CD4-positive, alpha-beta memory T cell (primary cell): ENCODE measurements around the gene ATP4A. TPM values are rescaled to one million over a fixed set of nuclear protein-coding genes. Genes with fewer than 3 reads are reported as not detected.

Experiments used
- CTCF ChIA-PET: fragments of 350-600 bp; sonication (Branson Sonifier 250); formaldehyde crosslinking; loops from one replicate; lab custom pipeline; 2021; ENCODE audit warnings: inconsistent platforms; ENCODE audit not compliant: partially characterized antibody; lab: Charles Lee
- POLR2A ChIA-PET: fragments of 350-600 bp; sonication (Branson Sonifier 250); formaldehyde crosslinking; loops from one replicate; lab custom pipeline; 2021; ENCODE audit not compliant: partially characterized antibody; lab: Charles Lee
- DNase-seq, 5 donors: peaks; one replicate each; pipeline versions ENCODE4 v3.0.0 to v3.0.0-alpha.2; 2020 to 2022; ENCODE audit warnings: mixed read lengths in 1 of 5
- H3K27ac ChIP-seq: one replicate; pipeline ENCODE4 v1.7.0; 2013; ENCODE audit warnings: low read depth, low read length
- H3K27me3 ChIP-seq: 2 replicates; pipeline ENCODE4 v1.7.0; 2013; ENCODE audit warnings: mild to moderate bottlenecking, low read length, moderate library complexity; ENCODE audit not compliant: insufficient read depth
- H3K36me3 ChIP-seq: 2 replicates; pipeline ENCODE4 v1.7.0; 2013; ENCODE audit warnings: mild to moderate bottlenecking, low read length, moderate library complexity; ENCODE audit not compliant: insufficient read depth
- H3K4me1 ChIP-seq: 2 replicates; pipeline ENCODE4 v1.7.0; 2013; ENCODE audit warnings: mild to moderate bottlenecking, low read length, moderate library complexity; ENCODE audit not compliant: insufficient read depth
- H3K4me3 ChIP-seq, 2 donors: one replicate each; pipeline ENCODE4 v1.7.0; 2013; ENCODE audit warnings: low read length in 2 of 2, mild to moderate bottlenecking in 1 of 2
- H3K9me3 ChIP-seq, 2 donors: one replicate each; pipeline ENCODE4 v1.7.0; 2013; ENCODE audit warnings: low read length in 2 of 2, control low read depth in 1 of 2; ENCODE audit not compliant: control insufficient read depth in 1 of 2
- H3K27ac Mint-ChIP-seq, 7 donors: one replicate each; pipeline ENCODE4 v1.8.0; 2020 to 2021; ENCODE audit warnings: mixed read lengths in 7 of 7, mild to moderate bottlenecking in 6 of 7, inconsistent platforms in 3 of 7, moderate library complexity in 3 of 7
- H3K27me3 Mint-ChIP-seq, 2 donors: one replicate each; pipeline ENCODE4 v1.8.0; 2020 to 2021; ENCODE audit warnings: mixed read lengths in 2 of 2
- H3K36me3 Mint-ChIP-seq, 2 donors: one replicate each; pipeline ENCODE4 v1.8.0; 2020 to 2021; ENCODE audit warnings: mixed read lengths in 2 of 2, inconsistent platforms in 1 of 2, mild to moderate bottlenecking in 1 of 2
- H3K4me1 Mint-ChIP-seq, 4 donors: one replicate each; pipeline ENCODE4 v1.8.0; 2020 to 2021; ENCODE audit warnings: mixed read lengths in 4 of 4, mild to moderate bottlenecking in 1 of 4
- H3K4me3 Mint-ChIP-seq, 8 donors: one replicate each; pipeline ENCODE4 v1.8.0; 2020 to 2021; ENCODE audit warnings: mixed read lengths in 8 of 8, mild to moderate bottlenecking in 7 of 8, moderate library complexity in 6 of 8, inconsistent platforms in 3 of 8
- H3K9me3 Mint-ChIP-seq, 8 donors: one replicate each; pipeline ENCODE4 v1.8.0; 2020 to 2021; ENCODE audit warnings: mixed read lengths in 8 of 8, mild to moderate bottlenecking in 5 of 8, inconsistent platforms in 3 of 8, moderate library complexity in 1 of 8
- intact Hi-C: fragments of 100-400 bp; cut with micrococcal nuclease; formaldehyde crosslinking; loops from one replicate; pipeline ENCODE4 v1.15.1; 2023
- polyA plus RNA-seq, 2 donors: library from polyadenylated mRNA; unstranded; fragments of 300-500 nt; fragmentation: Illumina TruSeq; gene quantifications; one replicate each; pipeline ENCODE4 v1.2.3, GENCODE V29; 2021
- total RNA-seq, 2 experiments: library from RNA; stranded (reverse); gene quantifications; one replicate each; pipeline ENCODE4 v1.2.3, GENCODE V29; 2021

The ATP4A gene
- total and polyA plus RNA-seq, 4 experiments from 2014 or later: not detected

DNA sequence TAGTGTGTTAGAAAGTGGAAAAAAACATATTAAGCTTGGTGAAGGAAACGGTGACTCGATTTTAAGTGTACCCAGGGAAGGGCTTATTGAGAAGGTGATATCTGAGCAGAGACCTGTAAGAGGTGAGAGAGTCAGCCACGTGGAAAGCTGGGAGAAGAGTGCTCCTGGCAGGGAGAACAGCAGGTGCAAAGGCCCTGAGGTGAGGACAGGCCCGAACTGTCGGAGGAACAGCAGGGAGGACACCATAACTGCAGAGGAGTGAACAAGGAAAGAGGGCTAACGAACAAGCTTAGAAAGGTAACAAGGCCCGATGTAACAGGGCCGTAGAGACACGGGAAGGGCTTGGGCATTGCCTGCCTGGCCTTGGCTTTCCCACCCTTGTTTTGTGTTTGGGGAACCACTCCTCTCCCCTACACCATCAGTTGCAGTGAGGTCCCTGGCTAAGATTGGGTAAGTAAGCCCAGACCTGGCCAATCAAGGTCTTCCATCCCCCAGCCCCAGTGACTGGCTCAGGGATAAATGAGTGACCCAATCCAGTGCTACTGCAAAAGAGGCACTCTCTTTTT is 7.3 kb downstream of the ATP4A start:
- intact Hi-C loops: no loop called here
- Histone ChIP-seq H3K27me3 (peaks cover 5% of the 10 kb centered on the region), H3K4me1 (peaks cover 12% of the 10 kb centered on the region), H3K4me3 (no peak overlapping the region), H3K27ac (no peak overlapping the region), H3K9me3 (no peaks in the 10 kb centered on the region), H3K36me3 (no peaks in the 10 kb centered on the region)
- ChIA-PET POLR2A (no interaction called here), CTCF (interaction anchor here (1.5 to 2.4 kb wide), 2 partner anchors 7 to 136 kb away, joined by 3 to 9 read pairs; no protein-coding TSS in a partner anchor)
- DNase-seq: no peak
- H3K27ac Mint-ChIP-seq: no peak overlapping the region
- peaks cover 7 to 19% (median 12%) of the 10 kb centered on the region in 4 donors for H3K4me1 Mint-ChIP-seq
- H3K27me3 Mint-ChIP-seq: peaks cover 13 to 17% of the 10 kb centered on the region in 2 donors
- H3K4me3 Mint-ChIP-seq: peak overlapping the region in 3 of 8 donors; percentile 5 to 43 (median 13)
- H3K36me3 Mint-ChIP-seq: no peaks in the 10 kb centered on the region
- peaks cover 0 to 2% (median 0%) of the 10 kb centered on the region in 8 donors for H3K9me3 Mint-ChIP-seq

DNA sequence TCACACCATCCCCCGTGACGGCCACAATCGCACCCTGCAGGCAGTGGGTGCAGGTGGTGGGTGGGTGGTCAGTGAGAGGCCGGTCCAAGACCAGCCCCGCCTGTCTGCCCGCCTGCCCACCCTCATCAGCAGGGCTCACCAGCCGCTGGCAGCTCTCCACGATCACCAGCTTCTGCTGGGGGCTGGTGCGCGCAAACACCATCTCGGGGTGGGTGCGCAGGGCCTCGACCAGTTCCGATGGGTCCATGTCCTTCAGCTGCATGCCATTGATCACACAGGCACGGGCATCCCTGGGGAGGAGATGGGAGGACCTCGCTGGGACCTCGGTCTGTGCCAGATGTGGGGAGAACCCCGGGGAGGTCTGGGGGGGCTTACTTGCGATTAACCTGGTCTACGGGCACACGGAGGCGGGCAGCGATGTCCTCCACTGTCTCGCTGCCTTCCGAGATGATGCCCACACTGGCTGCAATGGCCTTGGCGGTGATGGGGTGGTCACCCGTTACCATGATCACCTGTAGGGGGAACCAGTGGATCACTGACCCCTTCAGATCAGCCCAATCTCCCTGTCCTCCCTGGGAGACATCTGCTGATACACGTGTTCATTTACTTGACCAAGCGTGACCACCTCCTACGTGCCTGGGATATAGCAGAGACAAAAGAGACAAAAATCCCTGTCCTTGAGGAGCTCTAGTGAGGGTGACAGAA is 8.0 kb downstream of the ATP4A start:
- Mint-ChIP-seq H3K4me1 (peaks cover 7 to 19% (median 12%) of the 10 kb centered on the region in 4 donors), H3K4me3 (peak overlapping the region in 2 of 8 donors; percentile 5 to 43), H3K36me3 (no peaks in the 10 kb centered on the region), H3K27me3 (peaks cover 10 to 12% of the 10 kb centered on the region in 2 donors), H3K27ac (no peak overlapping the region), H3K9me3 (peaks cover 0 to 2% (median 0%) of the 10 kb centered on the region in 8 donors)
- ChIA-PET POLR2A (no interaction called here), CTCF (interaction anchor here (1.5 kb wide), 1 partner anchor 137 kb away, joined by 3 read pairs; no protein-coding TSS in a partner anchor)
- DNase-seq: no peak
- Histone ChIP-seq H3K4me3 (no peak overlapping the region), H3K27ac (no peak overlapping the region), H3K27me3 (peaks cover 5% of the 10 kb centered on the region), H3K4me1 (peaks cover 12% of the 10 kb centered on the region), H3K36me3 (no peaks in the 10 kb centered on the region), H3K9me3 (no peaks in the 10 kb centered on the region)
- intact Hi-C loops: no loop called here

DNA sequence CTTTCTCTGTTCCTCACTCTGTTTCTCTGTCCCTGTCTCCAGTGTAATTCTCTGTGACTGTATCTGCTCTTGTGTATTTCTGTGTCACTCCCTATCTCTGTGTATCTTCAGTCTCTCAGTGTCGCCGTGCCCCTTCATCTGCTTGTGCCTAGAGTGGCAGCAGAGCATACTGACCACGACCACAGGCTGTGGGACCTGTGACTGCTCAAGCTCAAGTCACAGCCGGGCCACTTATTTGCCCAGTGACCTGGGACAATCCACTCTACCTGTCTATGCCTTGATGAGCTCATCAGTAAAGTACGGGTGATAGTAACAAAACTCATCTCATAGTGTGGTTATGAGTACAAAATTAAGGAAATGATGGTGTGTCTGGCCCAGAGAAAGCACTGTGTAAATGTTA is 9.4 kb downstream of the ATP4A start:
- ChIA-PET CTCF (no interaction called here), POLR2A (no interaction called here)
- no peaks in the 10 kb centered on the region for H3K9me3 ChIP-seq
- no peak overlapping the region for H3K4me3 ChIP-seq
- no peaks in the 10 kb centered on the region for H3K36me3 ChIP-seq
- Mint-ChIP-seq H3K4me1 (peaks cover 9 to 23% (median 15%) of the 10 kb centered on the region in 4 donors), H3K36me3 (peaks cover 3% of the 10 kb centered on the region in 2 donors), H3K4me3 (no peak overlapping the region), H3K27me3 (peaks cover 4 to 6% of the 10 kb centered on the region in 2 donors), H3K27ac (peak overlapping the region in 2 of 7 donors; percentile 27 to 35), H3K9me3 (peaks cover 0 to 2% (median 0%) of the 10 kb centered on the region in 8 donors)
- H3K27me3 ChIP-seq: peaks cover 5% of the 10 kb centered on the region
- intact Hi-C loops: no loop called here
- no peak for DNase-seq
- no peak overlapping the region for H3K27ac ChIP-seq
- peaks cover 12% of the 10 kb centered on the region for H3K4me1 ChIP-seq

DNA sequence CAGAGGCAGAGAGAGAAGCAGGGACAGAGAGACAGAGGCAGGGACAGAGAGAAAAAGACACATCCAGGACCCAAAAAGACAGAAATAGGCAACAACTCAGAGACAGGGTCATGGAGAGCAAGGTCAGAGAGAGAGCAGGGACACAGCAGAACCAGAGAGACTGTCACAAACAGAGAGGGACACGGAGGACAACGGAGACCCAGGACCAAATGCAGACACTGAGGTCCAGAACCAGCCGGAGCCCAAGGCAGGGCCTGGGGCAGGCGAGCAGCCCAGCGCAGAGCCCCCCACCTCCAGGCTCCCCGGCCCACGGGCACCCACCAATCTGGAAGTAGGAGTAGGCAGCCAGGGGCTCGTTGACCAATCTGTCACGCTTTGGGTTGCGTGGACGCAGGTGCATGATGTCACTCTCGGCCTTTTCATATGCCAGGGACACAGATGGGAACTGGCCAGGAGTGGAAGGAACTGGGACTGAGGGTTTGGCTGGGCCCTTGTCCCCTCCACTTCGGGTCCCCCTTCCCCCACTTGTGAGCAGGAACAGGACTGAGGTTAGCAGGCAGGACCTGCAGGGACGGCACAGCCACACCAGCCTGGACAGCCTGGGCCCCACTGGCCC is 10.0 kb downstream of the ATP4A start:
- Mint-ChIP-seq H3K9me3 (peaks cover 0 to 2% (median 0%) of the 10 kb centered on the region in 8 donors), H3K4me3 (no peak overlapping the region), H3K27ac (peak overlapping the region in 2 of 7 donors; percentile 11 to 51), H3K27me3 (peaks cover 4% of the 10 kb centered on the region in 2 donors), H3K4me1 (peaks cover 11 to 24% (median 16%) of the 10 kb centered on the region in 4 donors), H3K36me3 (peaks cover 3 to 4% of the 10 kb centered on the region in 2 donors)
- Histone ChIP-seq H3K27ac (no peak overlapping the region), H3K4me1 (peaks cover 7% of the 10 kb centered on the region), H3K36me3 (no peaks in the 10 kb centered on the region), H3K4me3 (no peak overlapping the region), H3K9me3 (no peaks in the 10 kb centered on the region), H3K27me3 (no peaks in the 10 kb centered on the region)
- intact Hi-C loops: no loop called here
- DNase-seq: no peak
- ChIA-PET POLR2A (no interaction called here), CTCF (no interaction called here)

DNA sequence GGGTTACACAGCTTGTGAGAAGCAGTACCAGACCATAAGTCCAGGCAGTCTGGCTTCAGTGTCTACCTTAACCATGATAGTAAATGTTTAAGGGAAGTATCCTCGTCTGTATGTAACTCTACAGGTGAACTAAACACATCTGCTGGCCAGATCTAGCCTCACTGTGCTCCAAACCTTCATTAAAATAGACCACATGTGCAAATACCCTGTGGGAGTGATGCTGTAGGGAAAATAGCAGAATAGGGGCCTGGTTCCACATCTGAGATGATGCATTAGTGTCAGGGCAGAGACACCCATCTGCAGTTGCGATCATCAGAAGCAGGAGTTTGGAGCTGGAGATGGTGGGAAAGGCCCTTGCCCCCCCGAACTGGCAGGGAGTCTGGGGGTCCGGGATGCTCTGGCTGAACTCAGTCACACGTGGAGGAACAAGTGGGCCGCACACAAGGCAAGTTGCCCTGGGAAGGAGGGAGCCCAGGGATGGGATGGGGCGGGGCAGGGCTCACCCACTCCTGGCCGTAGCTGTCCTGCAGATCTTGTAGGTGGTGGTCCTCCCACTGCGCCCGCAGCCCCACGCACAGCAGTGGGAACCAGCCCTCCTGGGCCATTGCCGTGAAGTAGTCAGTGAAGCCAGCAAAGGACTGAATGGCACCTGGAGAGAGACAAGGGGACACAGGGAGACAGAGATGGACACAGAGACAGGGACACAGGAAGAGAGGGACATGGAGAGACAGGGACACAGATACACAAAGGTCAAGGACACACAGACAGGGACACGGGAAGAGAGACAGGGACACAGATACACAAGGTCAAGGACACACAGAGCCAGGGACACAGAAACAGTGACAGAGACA is 10.7 kb downstream of the ATP4A start:
- POLR2A ChIA-PET: no interaction called here
- Histone ChIP-seq H3K27me3 (no peaks in the 10 kb centered on the region), H3K9me3 (no peaks in the 10 kb centered on the region), H3K27ac (no peak overlapping the region), H3K36me3 (no peaks in the 10 kb centered on the region), H3K4me1 (peaks cover under 1% of the 10 kb centered on the region), H3K4me3 (no peak overlapping the region)
- DNase-seq: no peak
- Mint-ChIP-seq H3K9me3 (peaks cover 0 to 2% (median 0%) of the 10 kb centered on the region in 8 donors), H3K27me3 (peaks cover 2% of the 10 kb centered on the region in 2 donors), H3K27ac (peak overlapping the region in 2 of 7 donors; percentile 39 to 51), H3K4me3 (no peak overlapping the region), H3K4me1 (peaks cover 12 to 26% (median 18%) of the 10 kb centered on the region in 4 donors), H3K36me3 (peaks cover 3 to 4% of the 10 kb centered on the region in 2 donors)
- CTCF ChIA-PET: interaction anchor here (0.5 kb wide), 1 partner anchor 449 kb away, joined by 4 read pairs; no protein-coding TSS in a partner anchor
- intact Hi-C loops: no loop called here

DNA sequence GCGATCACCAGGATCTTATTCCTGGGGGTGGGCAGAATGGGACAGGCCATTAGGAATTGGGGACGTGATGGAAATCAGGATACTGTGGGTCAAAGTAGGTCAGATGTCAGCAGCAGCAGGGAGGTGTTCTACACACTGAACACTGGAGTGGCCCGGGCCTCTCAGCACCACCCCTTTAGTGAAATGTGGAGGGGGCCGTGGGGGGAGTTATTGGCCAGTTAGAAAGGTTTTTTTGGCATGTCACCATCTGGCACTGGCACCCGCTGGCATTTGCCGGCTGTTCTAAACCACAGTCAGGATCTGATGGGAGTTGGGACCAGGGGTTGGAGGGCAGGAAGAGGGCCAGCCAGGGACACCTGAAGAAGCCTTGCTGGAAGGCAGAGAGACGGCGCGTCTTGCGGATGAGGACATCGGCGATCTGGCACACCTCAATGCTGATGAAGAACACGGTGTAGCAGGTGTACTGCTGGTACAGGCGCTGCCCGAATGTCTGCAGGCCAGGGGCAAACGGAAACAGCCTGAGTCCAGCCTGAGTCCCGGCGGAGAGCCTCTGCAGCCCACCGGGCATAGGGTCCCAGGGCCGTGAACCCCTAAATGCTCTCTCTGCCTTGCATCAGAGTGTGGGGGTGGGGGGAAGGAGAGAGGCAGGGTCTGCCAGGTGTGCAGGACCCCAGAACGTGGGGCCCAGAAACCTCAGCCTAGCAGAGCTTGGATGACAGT is 12.2 kb downstream of the ATP4A start:
- peaks cover 3 to 5% of the 10 kb centered on the region in 2 donors for H3K36me3 Mint-ChIP-seq
- CTCF ChIA-PET: interaction anchor here (1.7 kb wide), 1 partner anchor 41 kb away, joined by 4 read pairs; no protein-coding TSS in a partner anchor
- no peak for DNase-seq

More for the DNA sequence above, 12.2 kb downstream of the ATP4A start:
- Histone ChIP-seq H3K27me3 (no peaks in the 10 kb centered on the region), H3K36me3 (no peaks in the 10 kb centered on the region), H3K9me3 (no peaks in the 10 kb centered on the region), H3K4me3 (no peak overlapping the region), H3K27ac (no peak overlapping the region), H3K4me1 (peaks cover 11% of the 10 kb centered on the region)
- Mint-ChIP-seq H3K4me3 (no peak overlapping the region), H3K27me3 (peaks cover 0 to 2% of the 10 kb centered on the region in 2 donors), H3K27ac (peak overlapping the region in 1 of 7 donors; percentile 41), H3K4me1 (peaks cover 16 to 33% (median 24%) of the 10 kb centered on the region in 4 donors), H3K9me3 (peaks cover 0 to 2% (median 0%) of the 10 kb centered on the region in 8 donors)
- intact Hi-C loops: no loop called here
- POLR2A ChIA-PET: no interaction called here
